Panc1 (cell line): Measurements from ENCODE around the gene PIK3AP1. TPM values are rescaled to one million over a fixed set of nuclear protein-coding genes. Genes with fewer than 3 reads are reported as not detected.

Source experiments
- ATAC-seq: fragments of 200-7000 bp; cut with Tn5 transposase; 2 replicates; pipeline ENCODE4 v1.9.1; 2020; ENCODE audit warnings: mild to moderate bottlenecking, moderate library complexity
- BruUV-seq: library from RNA; stranded (reverse); fragments of 400-500 nt; replicated peaks from 2 replicates; lab custom pipeline; 2021; lab: Mats Ljungman, UMichigan
- CTCF ChIA-PET: fragments of 300-600 bp; sonication (Branson Sonifier 250); formaldehyde crosslinking; loops from one replicate; lab custom pipeline; 2022; ENCODE audit warnings: antibody characterized with exemption; lab: Charles Lee
- POLR2A ChIA-PET: fragments of 300-600 bp; sonication (Branson Sonifier 250); formaldehyde crosslinking; loops from one replicate; lab custom pipeline; 2022; ENCODE audit warnings: antibody characterized with exemption; lab: Charles Lee
- DNase-seq: peaks from one replicate; pipeline ENCODE4 v3.0.0-alpha.2; 2010; ENCODE audit warnings: low read depth, low spot score
- H3K27ac ChIP-seq: 2 replicates; pipeline ENCODE4 v1.5.1; 2011; ENCODE audit warnings: mild to moderate bottlenecking, low read length, inconsistent platforms
- H3K27me3 ChIP-seq: fragments of 200-500 bp; sonication (Bioruptor generic); 2 replicates; pipeline ENCODE4 v1.6.0; 2014; ENCODE audit warnings: low read length, inconsistent platforms; ENCODE audit not compliant: control insufficient read depth, insufficient read depth
- H3K36me3 ChIP-seq: fragments of 200-500 bp; sonication (Bioruptor generic); 2 replicates; pipeline ENCODE4 v1.5.1; 2014; ENCODE audit warnings: inconsistent platforms, mild to moderate bottlenecking, low read length, moderate library complexity; ENCODE audit not compliant: control insufficient read depth, insufficient read depth
- H3K4me1 ChIP-seq: 2 replicates; pipeline ENCODE4 v1.5.1; 2011; ENCODE audit warnings: inconsistent platforms, mild to moderate bottlenecking, low read length, moderate library complexity; ENCODE audit not compliant: control insufficient read depth, insufficient read depth
- H3K4me3 ChIP-seq, 2 experiments: 2 replicates each; pipeline ENCODE4 v1.5.1; 2011 to 2012; ENCODE audit warnings: low read depth in 2 of 2, low read length in 2 of 2, mild to moderate bottlenecking in 2 of 2, inconsistent platforms in 1 of 2, moderate library complexity in 1 of 2
- H3K9me3 ChIP-seq: fragments of 200-500 bp; sonication (Bioruptor generic); 2 replicates; pipeline ENCODE4 v1.5.1; 2014; ENCODE audit warnings: low read depth, mild to moderate bottlenecking, inconsistent platforms, low read length, moderate library complexity; ENCODE audit not compliant: control insufficient read depth, insufficient read depth
- CTCF ChIP-seq: fragments of 450-650 bp; IDR thresholded peaks from 2 replicates; pipeline ENCODE4 v1.5.1; 2017; ENCODE audit warnings: mild to moderate bottlenecking
- POLR2AphosphoS5 ChIP-seq: IDR thresholded peaks from 2 replicates; pipeline ENCODE4 v1.6.1; 2012; ENCODE audit warnings: mild to moderate bottlenecking, low read depth, low read length, moderate library complexity
- REST ChIP-seq, 2 experiments: IDR thresholded peaks; 2 replicates each; pipeline ENCODE4 v1.6.1; 2011 to 2012; ENCODE audit warnings: low read depth in 2 of 2, control low read depth in 1 of 2, low read length in 1 of 2, mild to moderate bottlenecking in 1 of 2, moderate library complexity in 1 of 2; ENCODE audit not compliant: insufficient read depth in 1 of 2
- SIN3A ChIP-seq: IDR thresholded peaks from 2 replicates; pipeline ENCODE4 v1.6.1; 2012; ENCODE audit warnings: low read depth, mild to moderate bottlenecking, low read length, moderate library complexity, borderline replicate concordance; ENCODE audit not compliant: insufficient read depth
- TCF7L2 ChIP-seq: IDR thresholded peaks from 2 replicates; pipeline ENCODE4 v1.6.1; 2011; ENCODE audit warnings: mild to moderate bottlenecking, low read depth, low read length, inconsistent platforms
- in situ Hi-C: cut with HindIII; loops from 2 replicates; pipeline ENCODE4 v1.10.0; 2016; ENCODE audit warnings: low sequenced_read_pairs, low pct_unique_long_range_greater_than_20kb
- intact Hi-C: fragments of 100-400 bp; cut with micrococcal nuclease; formaldehyde crosslinking; loops from one replicate; pipeline ENCODE4 v1.10.0; 2022; ENCODE audit not compliant: unreplicated experiment
- total RNA-seq: library from RNA; stranded (reverse); gene quantifications from one replicate; pipeline ENCODE4 v1.2.1, GENCODE V29; 2021; ENCODE audit not compliant: unreplicated experiment

The PIK3AP1 gene
- total RNA-seq, 1 experiment from 2014 or later, result 2.6 TPM

- Histone ChIP-seq H3K4me1 (no peaks in the 10 kb centered on the region), H3K36me3 (no peaks in the 10 kb centered on the region), H3K27ac (no peak overlapping the region), H3K9me3 (no peaks in the 10 kb centered on the region), H3K27me3 (peaks cover 10% of the 10 kb centered on the region; the same call in 1 of the 2 replicates), H3K4me3 (no peak overlapping the region)
- no peak for ATAC-seq
- ChIA-PET CTCF (no interaction called here), POLR2A (no interaction called here)
- no peak for DNase-seq
- BruUV-seq, result no TSS peak
- TF ChIP-seq REST (IDR thresholded peaks at IDR 0.05; ENCODE audit: insufficient read depth in 1 of 2, low read depth in 2 of 2, low read length in 1 of 2), result no peak
- no peak for TF ChIP-seq TCF7L2
- TF ChIP-seq SIN3A, result no peak
- TF ChIP-seq POLR2AphosphoS5, result no peak
- intact Hi-C loops (no loop called here), in situ Hi-C loops (no loop called here)
Observed at GRCh38 chr10:96714746-96715255, 5.5 kb downstream of the PIK3AP1 start.

GRCh38 chr10:96714031-96714590 is 6.2 kb downstream of the PIK3AP1 start:
- ATAC-seq (no peak), DNase-seq (no peak)
- peaks cover 3% of the 10 kb centered on the region; the same call in 1 of the 2 replicates for H3K27me3 ChIP-seq
- ChIA-PET POLR2A (no interaction called here), CTCF (no interaction called here)
- in situ Hi-C loops (no loop called here), intact Hi-C loops (no loop called here)
- no TSS peak for BruUV-seq
- H3K4me3 ChIP-seq, result no peak overlapping the region
- H3K9me3 ChIP-seq, result no peaks in the 10 kb centered on the region
- H3K4me1 ChIP-seq, result no peaks in the 10 kb centered on the region
- no peak for TF ChIP-seq POLR2AphosphoS5
- no peak for TF ChIP-seq SIN3A
- TF ChIP-seq TCF7L2, result no peak
- no peak for TF ChIP-seq CTCF
- no peak for TF ChIP-seq REST (IDR thresholded peaks at IDR 0.05; ENCODE audit: insufficient read depth in 1 of 2, low read depth in 2 of 2, low read length in 1 of 2)
- H3K27ac ChIP-seq, result no peak overlapping the region
- no peaks in the 10 kb centered on the region for H3K36me3 ChIP-seq
